BE2C (cell line): Measurements from ENCODE around the gene HTR2B.

Experiments used
- DNase-seq: peaks from one replicate; pipeline ENCODE4 v3.0.0-alpha.2; 2020
- H3K27me3 ChIP-seq: fragments of 250-450 bp; sonication (Bioruptor Pico); 2 replicates; pipeline ENCODE4 v1.5.1; 2020; ENCODE audit warnings: mild to moderate bottlenecking
- H3K36me3 ChIP-seq: fragments of 250-450 bp; sonication (Bioruptor Pico); 2 replicates; pipeline ENCODE4 v1.5.1; 2020; ENCODE audit warnings: mild to moderate bottlenecking
- H3K4me1 ChIP-seq: fragments of 250-450 bp; sonication (Bioruptor Pico); 2 replicates; pipeline ENCODE4 v1.5.1; 2020
- H3K4me3 ChIP-seq: 2 replicates; pipeline ENCODE4 v1.5.1; 2011; ENCODE audit warnings: low read depth, low read length
- H3K9me3 ChIP-seq: fragments of 250-450 bp; sonication (Bioruptor Pico); 2 replicates; pipeline ENCODE4 v1.5.1; 2020
- TF ChIP-seq, protein P1 (sequence below): IDR thresholded peaks from 2 replicates; pipeline ENCODE4 v1.5.1; 2012; ENCODE audit warnings: mild to moderate bottlenecking, low read depth, low read length

The HTR2B gene

DNA sequence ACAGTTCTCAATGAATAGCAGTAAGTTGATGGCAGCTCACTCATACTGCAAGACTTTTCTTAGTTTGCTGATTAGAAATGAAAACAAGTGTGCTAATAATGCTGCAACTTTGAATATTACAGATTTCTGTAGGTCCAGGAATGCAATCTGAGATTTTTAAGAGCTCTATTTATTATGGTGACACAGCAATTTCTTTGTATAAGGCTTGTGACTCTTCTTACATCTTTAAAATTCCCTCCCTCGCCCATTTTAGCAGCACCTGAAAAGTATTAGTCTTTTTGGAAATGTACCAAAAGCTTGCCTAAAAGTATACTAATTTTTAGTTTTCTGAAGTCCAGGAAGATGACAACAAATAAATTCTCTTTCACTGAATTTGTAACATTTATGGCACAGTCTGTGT lies 4.4 kb upstream of the HTR2B start:
- Histone ChIP-seq H3K4me1 (no peaks in the 10 kb centered on the region; the same call in 1 of the 2 replicates), H3K36me3 (no peaks in the 10 kb centered on the region), H3K27me3 (no peaks in the 10 kb centered on the region), H3K4me3 (no peak overlapping the region), H3K9me3 (no peaks in the 10 kb centered on the region)
- TF ChIP-seq, protein P1, sequence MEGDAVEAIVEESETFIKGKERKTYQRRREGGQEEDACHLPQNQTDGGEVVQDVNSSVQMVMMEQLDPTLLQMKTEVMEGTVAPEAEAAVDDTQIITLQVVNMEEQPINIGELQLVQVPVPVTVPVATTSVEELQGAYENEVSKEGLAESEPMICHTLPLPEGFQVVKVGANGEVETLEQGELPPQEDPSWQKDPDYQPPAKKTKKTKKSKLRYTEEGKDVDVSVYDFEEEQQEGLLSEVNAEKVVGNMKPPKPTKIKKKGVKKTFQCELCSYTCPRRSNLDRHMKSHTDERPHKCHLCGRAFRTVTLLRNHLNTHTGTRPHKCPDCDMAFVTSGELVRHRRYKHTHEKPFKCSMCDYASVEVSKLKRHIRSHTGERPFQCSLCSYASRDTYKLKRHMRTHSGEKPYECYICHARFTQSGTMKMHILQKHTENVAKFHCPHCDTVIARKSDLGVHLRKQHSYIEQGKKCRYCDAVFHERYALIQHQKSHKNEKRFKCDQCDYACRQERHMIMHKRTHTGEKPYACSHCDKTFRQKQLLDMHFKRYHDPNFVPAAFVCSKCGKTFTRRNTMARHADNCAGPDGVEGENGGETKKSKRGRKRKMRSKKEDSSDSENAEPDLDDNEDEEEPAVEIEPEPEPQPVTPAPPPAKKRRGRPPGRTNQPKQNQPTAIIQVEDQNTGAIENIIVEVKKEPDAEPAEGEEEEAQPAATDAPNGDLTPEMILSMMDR: no peak
- no peak for DNase-seq

DNA sequence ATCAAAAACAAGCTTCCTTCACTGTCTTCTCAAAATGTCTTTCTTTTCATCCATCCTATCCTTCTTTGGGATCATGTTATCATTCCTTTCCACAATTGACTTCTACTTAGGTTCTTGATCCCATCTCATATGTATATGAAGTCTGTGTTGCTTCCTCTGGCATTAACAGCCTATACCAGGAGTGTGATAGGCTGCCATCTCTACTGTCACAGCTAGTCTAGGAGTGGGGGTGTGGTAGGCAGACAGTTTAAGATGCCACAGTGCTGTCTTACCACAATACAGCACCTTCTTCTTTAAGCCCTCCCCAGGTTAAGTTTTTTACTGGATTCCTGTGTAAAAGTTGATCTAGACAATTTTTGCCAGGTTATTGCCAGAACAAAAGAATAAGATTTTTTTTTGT lies 3.7 kb upstream of the HTR2B start:
- Histone ChIP-seq H3K4me3 (no peak overlapping the region), H3K36me3 (no peaks in the 10 kb centered on the region), H3K27me3 (no peaks in the 10 kb centered on the region), H3K9me3 (no peaks in the 10 kb centered on the region), H3K4me1 (no peaks in the 10 kb centered on the region; the same call in 1 of the 2 replicates)
- TF ChIP-seq, protein P1: no peak
- no peak for DNase-seq

DNA sequence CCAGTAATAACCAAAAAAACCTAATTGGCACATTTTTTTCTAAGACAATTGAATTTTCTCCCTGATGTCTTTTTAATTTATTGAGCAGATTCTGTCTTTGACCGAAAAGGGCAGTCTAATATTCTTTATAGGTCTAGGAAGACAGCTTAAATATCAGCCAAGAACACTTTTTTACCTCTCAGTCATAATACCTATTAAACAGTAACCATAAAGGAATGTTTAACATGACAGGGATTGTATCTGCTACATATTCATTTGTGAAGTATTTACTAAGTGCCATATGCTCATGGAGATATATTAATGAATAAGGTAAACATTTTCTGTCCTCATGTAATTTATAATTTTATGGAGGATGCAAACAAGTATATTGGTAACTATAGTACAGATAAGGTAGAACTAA lies 3.1 kb upstream of the HTR2B start:
- Histone ChIP-seq H3K9me3 (no peaks in the 10 kb centered on the region), H3K4me1 (no peaks in the 10 kb centered on the region; the same call in 1 of the 2 replicates), H3K4me3 (no peak overlapping the region), H3K27me3 (no peaks in the 10 kb centered on the region), H3K36me3 (no peaks in the 10 kb centered on the region)
- DNase-seq: no peak
- TF ChIP-seq, protein P1: no peak

DNA sequence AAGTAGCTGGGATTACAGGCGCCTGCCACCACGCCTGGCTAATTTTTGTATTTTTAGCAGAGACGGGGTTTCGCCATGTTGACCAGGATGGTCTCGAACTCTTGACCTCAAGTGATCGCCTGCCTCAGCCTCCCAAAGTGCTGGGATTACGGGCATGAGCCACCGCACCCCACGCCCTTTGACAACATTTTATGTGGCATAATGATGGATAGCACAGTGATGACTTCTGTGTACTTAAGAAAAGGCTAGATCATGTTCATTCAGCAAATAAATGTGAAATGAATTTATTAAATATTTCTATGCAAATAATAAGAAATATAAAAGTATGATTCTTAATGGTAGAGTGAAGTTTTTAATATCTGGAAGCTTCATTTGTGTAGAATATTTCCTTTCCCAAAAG lies 2.6 kb upstream of the HTR2B start:
- Histone ChIP-seq H3K9me3 (no peaks in the 10 kb centered on the region), H3K27me3 (no peaks in the 10 kb centered on the region), H3K4me3 (no peak overlapping the region), H3K4me1 (no peaks in the 10 kb centered on the region; the same call in 1 of the 2 replicates), H3K36me3 (no peaks in the 10 kb centered on the region)
- TF ChIP-seq, protein P1: no peak
- no peak for DNase-seq

DNA sequence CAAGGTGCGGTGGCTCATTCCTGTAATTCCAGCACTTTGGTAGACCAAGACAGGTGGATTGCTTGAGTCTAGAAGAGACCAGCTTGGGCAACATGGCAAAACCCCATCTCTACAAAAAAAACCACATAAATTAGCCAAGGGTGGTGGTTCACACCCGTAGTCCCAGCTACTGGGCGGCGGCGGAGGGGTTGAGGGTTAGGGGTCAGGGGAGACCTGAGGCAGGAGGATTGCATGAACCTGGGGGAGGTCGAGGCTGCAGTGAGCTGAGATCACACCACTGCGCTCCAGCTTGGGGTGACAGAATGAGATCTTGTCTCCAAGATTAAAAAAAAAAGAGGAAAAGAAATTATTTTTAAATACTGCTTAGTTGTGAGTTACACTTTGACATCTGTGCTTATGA lies 1.3 kb upstream of the HTR2B start:
- TF ChIP-seq, protein P1: no peak
- Histone ChIP-seq H3K36me3 (no peaks in the 10 kb centered on the region), H3K4me3 (no peak overlapping the region), H3K27me3 (no peaks in the 10 kb centered on the region), H3K4me1 (no peaks in the 10 kb centered on the region; the same call in 1 of the 2 replicates), H3K9me3 (no peaks in the 10 kb centered on the region)
- DNase-seq: no peak

DNA sequence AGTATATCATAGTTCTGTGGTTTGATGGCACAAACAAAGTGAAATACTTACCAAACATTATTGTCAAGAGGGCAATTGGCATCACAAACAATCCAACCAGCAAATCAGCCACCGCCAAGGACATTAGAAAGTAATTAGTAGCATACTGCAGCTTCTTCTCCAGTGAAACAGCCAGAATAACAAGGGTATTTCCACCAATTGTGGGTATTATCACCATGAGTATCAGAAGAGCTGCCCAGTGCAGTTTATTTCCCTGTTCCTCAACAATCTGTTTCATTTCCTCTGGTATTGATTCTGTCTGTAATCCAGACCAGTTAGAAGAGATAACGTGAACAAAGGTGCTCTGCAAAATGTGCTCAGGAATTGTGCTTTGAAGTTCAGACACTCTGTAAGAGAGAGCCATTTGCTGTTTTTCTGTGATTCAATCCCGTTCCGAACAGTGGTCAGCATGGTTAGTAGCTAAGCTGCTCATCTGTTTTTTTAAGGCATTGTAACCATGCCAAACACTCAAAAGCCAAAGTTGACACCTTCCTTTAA lies 1.4 kb downstream of the HTR2B start:
- no peaks in the 10 kb centered on the region for H3K36me3 ChIP-seq
- TF ChIP-seq, protein P1: no peak
- peak overlapping the region; percentile 51 for H3K4me3 ChIP-seq
- H3K9me3 ChIP-seq: no peaks in the 10 kb centered on the region
- H3K4me1 ChIP-seq: no peaks in the 10 kb centered on the region; the same call in 1 of the 2 replicates
- no peaks in the 10 kb centered on the region for H3K27me3 ChIP-seq
- DNase-seq: peak; percentile 25
